ENCODE results near the gene COX10.
"Not testable (repeated sequence)": the region's sequence is repeated elsewhere in the genome, so short reads cannot be mapped to it uniquely, and the experiment has no call there.

COX10 gene

DNA sequence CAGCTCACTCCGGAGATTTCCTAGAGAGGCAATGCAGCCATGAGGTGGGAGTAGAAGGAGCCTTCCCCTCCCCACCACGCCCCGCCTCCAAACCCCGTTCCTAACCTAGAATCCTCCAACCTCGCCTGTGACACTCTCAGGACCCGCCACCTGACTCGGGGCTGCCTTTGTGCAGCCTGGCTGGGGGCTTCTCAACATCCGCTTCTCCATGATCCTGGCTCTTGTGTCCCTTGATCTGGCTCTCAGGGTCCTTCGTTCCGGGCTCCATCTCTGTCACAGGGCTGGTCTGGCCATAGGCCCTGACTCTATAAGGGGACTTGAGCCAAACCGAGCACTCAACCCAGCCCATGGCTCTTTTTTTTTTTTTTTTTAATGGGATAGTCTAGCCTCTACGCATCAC, 143.1 kb downstream of the COX10 start:
- no peak for DNase-seq (ENCODE audit: low read depth)
- H3K4me3 ChIP-seq (ENCODE audit: low read depth, low read length) = no peak overlapping the region
- TF ChIP-seq, protein P1, sequence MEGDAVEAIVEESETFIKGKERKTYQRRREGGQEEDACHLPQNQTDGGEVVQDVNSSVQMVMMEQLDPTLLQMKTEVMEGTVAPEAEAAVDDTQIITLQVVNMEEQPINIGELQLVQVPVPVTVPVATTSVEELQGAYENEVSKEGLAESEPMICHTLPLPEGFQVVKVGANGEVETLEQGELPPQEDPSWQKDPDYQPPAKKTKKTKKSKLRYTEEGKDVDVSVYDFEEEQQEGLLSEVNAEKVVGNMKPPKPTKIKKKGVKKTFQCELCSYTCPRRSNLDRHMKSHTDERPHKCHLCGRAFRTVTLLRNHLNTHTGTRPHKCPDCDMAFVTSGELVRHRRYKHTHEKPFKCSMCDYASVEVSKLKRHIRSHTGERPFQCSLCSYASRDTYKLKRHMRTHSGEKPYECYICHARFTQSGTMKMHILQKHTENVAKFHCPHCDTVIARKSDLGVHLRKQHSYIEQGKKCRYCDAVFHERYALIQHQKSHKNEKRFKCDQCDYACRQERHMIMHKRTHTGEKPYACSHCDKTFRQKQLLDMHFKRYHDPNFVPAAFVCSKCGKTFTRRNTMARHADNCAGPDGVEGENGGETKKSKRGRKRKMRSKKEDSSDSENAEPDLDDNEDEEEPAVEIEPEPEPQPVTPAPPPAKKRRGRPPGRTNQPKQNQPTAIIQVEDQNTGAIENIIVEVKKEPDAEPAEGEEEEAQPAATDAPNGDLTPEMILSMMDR (IDR thresholded peaks at IDR 0.05; ENCODE audit: insufficient read depth, low read depth, low read length, missing control alignments) = no peak

DNA sequence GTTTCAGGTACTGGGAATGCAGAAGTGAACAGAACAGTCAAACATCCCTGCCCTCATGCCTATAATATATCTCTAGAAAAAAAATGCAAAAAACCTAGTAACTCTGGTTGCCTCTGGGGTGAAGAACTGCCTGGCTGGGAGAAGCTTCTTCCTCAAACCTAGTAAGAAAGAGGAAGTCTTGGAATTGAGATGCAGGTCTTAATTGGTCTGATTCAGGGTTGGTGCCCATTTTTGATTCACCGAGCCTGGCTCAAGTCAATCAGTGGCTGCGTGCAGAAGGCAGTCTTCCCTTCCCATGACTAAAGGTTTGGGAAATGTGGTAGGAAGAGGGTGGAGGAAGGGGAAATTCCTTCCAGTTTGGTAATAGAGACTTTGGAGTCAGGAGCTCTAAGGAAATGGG, 145.0 kb downstream of the COX10 start:
- DNase-seq (ENCODE audit: low read depth) = no peak
- TF ChIP-seq, protein P1 (IDR thresholded peaks at IDR 0.05; ENCODE audit: insufficient read depth, low read depth, low read length, missing control alignments) = no peak
- no peak overlapping the region for H3K4me3 ChIP-seq (ENCODE audit: low read depth, low read length)

DNA sequence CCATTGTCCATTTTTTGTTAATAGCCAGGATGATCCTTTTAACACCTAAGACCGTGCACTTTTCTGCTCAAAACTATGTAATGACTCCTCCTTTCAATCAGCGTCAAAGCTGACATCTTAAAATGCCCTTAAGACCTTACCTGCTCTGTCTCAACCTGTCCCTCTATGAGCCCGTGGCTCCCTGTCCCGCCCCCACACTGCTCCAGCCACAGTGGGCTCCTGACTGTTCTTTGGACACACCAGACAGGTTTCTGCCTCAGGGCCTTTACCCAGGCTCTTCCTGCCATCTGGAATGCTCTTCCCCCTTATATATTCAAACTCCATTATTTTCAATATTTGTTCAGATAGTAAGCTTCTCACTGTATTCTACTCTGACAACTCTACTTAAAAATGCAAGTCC, 153.3 kb downstream of the COX10 start:
- no peak overlapping the region for H3K4me3 ChIP-seq (ENCODE audit: low read depth, low read length)
- TF ChIP-seq, protein P1 (IDR thresholded peaks at IDR 0.05; ENCODE audit: insufficient read depth, low read depth, low read length, missing control alignments) = no peak
- DNase-seq (ENCODE audit: low read depth) = no peak

DNA sequence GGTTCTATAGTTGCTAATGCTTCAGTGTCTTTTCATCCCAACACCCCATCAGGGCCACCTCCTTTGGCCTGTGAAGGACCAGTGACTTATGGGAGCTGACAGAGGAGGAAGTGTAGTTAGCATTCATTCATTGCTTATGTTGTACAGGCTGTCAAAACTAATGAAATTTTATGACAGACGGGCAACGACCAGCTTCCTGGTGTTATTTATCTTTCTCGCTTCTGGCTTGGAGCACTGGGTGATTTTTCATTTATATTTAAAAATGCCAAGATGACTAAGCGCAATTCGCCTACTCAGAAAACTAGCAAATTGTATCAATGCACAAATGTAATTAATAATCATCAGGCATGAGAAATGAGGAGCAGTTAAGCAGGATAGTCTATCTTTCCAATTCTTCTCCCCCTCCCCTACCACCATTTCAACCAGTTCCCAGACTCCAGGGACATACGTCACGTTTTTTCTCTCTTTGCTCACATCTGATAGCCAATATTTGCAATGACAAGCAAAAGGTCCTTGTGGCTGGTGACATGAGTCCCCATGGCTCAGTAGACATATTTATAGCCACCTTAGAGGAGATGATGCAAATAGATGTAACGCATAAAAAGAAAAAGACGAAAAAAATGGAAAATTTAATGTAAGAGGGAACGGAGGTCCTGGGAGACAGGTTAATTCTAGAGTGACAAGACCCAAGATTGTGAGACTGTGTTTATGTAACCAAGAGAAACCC, 156.1 kb downstream of the COX10 start:
- no peak overlapping the region for H3K4me3 ChIP-seq (ENCODE audit: low read depth, low read length)
- no peak for DNase-seq (ENCODE audit: low read depth)
- TF ChIP-seq, protein P1 (IDR thresholded peaks at IDR 0.05; ENCODE audit: insufficient read depth, low read depth, low read length, missing control alignments) = no peak

DNA sequence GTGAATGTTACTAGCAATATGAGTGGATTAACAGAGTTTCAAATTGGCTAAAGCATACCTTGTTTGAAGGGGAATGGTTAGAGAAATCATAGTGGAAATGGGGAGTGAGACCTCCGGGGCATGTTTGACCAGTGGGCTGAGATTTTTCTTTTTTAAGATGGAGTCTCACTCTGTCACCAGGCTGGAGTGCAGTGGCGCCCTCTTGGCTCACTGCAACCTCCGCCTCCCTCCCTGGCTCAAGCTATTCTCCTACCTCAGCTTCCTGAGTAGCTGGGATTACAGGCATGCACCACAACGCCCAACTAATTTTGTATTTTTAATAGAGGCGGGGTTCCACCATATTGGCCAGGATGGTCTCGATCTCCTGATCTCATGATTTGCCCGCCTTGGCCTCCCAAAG, 157.7 kb downstream of the COX10 start:
- TF ChIP-seq, protein P1 (IDR thresholded peaks at IDR 0.05; ENCODE audit: insufficient read depth, low read depth, low read length, missing control alignments) = no peak
- no peak overlapping the region for H3K4me3 ChIP-seq (ENCODE audit: low read depth, low read length)
- no peak for DNase-seq (ENCODE audit: low read depth)

DNA sequence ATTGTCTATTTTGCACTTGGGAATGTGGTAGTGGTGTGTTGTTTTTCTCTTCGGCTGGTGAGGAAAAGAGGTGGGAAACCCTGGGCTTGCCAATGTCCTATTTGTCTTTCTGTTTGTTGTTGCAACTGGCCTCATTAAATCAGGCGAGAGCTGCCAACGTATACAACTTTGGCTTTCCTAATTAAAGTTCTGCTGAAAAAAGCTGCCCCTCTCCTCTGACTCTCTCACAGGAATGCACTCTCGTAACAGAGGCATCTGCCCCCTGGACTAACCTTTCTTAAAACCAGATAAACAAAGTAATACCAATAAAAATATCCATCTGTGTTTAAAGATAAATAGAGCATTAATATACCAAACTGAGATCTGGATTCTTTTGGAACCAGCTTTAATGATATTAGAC, 159.6 kb downstream of the COX10 start:
- H3K4me3 ChIP-seq (ENCODE audit: low read depth, low read length) = no peak overlapping the region
- DNase-seq (ENCODE audit: low read depth) = no peak
- TF ChIP-seq, protein P1 (IDR thresholded peaks at IDR 0.05; ENCODE audit: insufficient read depth, low read depth, low read length, missing control alignments) = no peak

DNA sequence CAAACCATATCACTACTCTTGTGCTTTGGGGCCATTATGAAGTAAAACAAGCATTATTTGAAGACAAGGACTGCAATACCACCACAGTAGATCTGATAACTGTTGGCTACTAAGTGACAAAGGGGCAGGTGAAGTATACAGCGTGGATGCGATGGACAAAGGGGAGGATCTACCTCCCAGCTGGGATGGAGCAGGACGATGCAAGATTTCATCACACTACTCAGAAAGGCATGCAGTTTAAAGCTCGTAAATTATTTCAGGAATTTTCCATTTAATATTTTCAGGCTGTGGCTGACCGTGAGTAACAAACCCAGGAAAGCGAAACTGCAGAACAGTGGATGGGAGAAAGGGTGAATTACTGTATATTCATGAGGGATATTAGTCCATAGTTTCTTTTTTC, 161.9 kb downstream of the COX10 start:
- DNase-seq (ENCODE audit: low read depth); H3K4me3 ChIP-seq (ENCODE audit: low read depth, low read length): not testable (repeated sequence)

DNA sequence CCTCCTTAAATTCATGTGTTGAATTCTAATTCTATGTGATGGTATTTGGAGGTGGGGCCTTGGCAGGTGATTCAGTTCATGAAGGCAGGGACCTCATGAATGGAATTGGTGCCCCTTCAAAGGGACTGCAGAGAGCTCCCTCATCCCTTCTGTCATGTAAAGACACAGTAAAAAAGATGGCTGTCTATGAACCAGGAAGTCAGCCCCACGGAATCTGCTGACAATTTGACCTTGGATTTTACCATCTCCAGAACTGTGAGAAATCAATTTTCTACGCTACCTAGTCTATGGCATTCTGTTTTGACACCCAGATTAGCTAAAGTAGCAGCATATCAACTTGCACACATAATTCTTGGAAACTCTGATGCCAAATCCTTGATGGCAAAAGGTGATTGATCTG, 165.7 kb downstream of the COX10 start:
- DNase-seq (ENCODE audit: low read depth); H3K4me3 ChIP-seq (ENCODE audit: low read depth, low read length): not testable (repeated sequence)

DNA sequence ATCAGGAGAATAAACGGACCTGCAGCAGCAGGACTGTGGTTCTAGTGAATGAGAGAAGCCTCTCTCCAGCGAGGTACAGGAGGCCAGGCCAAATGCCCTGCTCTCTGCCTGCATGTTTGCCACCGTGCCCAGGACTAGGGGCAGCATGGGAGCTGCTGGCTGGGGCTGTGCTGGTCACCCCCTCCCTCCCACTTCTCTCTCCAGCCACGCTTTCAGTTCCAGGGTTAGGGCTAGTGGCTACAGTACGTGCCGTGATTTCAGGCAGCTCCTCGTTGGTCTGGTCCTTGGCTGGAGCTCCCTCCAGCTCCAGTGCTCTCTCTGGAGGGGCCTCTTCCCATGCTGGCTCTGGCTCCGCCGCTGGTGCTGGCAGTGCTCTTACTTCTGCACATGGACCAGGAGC, 166.7 kb downstream of the COX10 start:
- not testable (repeated sequence) for H3K4me3 ChIP-seq (ENCODE audit: low read depth, low read length); DNase-seq (ENCODE audit: low read depth)

DNA sequence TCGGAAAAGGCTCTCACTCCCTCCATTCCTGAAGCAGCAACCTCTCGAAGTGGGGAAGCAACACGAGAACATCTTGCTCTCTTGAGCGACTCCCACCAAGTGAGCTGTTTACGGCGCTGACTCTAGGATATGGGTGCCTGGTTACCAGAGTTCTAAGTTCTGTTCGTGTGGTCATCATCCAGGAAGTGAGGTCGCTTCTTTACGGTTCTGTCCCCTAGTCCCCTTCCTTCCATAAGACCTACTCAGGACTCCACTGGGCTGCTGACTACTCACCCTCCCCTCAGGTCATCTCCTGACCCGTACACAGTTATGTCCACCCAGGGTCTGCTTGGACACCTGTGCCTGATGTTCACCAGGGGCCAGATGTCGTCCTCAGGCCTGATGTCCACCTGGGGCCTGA, 167.5 kb downstream of the COX10 start, which contains the start of gene CDRT15:
Gene CDRT15, minus strand, starts transcription at position 101 of the 400 bp plus-strand sequence. Its CDS starts 29 bp downstream, at position 72.
- H3K4me3 ChIP-seq (ENCODE audit: low read depth, low read length); DNase-seq (ENCODE audit: low read depth): not testable (repeated sequence)

DNA sequence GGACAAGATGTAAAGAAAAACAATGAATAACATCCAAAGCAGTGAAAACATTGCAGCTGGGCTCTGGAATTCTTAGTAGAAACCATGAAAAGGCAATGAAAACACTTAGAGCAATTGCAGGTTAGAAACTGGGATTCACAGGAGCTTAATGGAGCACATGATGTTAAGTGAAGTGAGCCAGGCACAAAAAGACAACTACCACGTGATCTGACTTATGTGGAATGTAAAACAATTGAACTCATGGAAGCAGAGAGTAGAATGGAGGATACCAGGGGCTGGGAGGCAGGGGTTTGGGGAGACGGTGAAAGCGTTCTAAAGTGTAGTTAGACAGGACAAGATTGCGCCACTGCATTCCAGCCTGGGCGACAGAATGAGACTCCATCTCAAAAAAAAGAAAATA, 170.0 kb downstream of the COX10 start:
- DNase-seq (ENCODE audit: low read depth); H3K4me3 ChIP-seq (ENCODE audit: low read depth, low read length): not testable (repeated sequence)
